H1 (cell line): ENCODE measurements around the gene DIDO1. TPM values are rescaled to one million over a fixed set of nuclear protein-coding genes. Genes with fewer than 3 reads are reported as not detected.

Source experiments
- CHD1 ChIP-seq: IDR thresholded peaks from 2 replicates; pipeline ENCODE4 v1.6.1; 2012; ENCODE audit warnings: low read depth, low read length, improper control_type of control experiment
- EGR1 ChIP-seq: IDR thresholded peaks from 2 replicates; pipeline ENCODE4 v1.6.1; 2011; ENCODE audit warnings: low read depth, low read length, borderline replicate concordance
- EP300 ChIP-seq, 2 experiments: IDR thresholded peaks; 1 replicate in 1 of 2; 2 replicates in 1 of 2; pipeline ENCODE4 v1.6.1; 2011 to 2012; ENCODE audit warnings: low read depth in 2 of 2, low read length in 2 of 2, mild to moderate bottlenecking in 2 of 2, borderline replicate concordance in 1 of 2, inconsistent platforms in 1 of 2, moderate library complexity in 1 of 2
- JUN ChIP-seq: IDR thresholded peaks from 2 replicates; pipeline ENCODE4 v1.6.1; 2011; ENCODE audit warnings: low read depth, mild to moderate bottlenecking, improper control_type of control experiment, low read length
- POLR2A ChIP-seq, 2 experiments: IDR thresholded peaks; 1 replicate in 1 of 2; 2 replicates in 1 of 2; pipeline ENCODE4 v1.6.1; 2011; ENCODE audit warnings: low read depth in 2 of 2, low read length in 2 of 2, mild to moderate bottlenecking in 2 of 2; ENCODE audit errors: control extremely low read depth in 1 of 2
- POU5F1 ChIP-seq: IDR thresholded peaks from 2 replicates; pipeline ENCODE4 v1.6.1; 2011; ENCODE audit warnings: low read depth, mild to moderate bottlenecking, low read length, moderate library complexity
- RNF2 ChIP-seq: fragments of 200-900, 300-1000 bp; sonication (generic); IDR thresholded peaks from 2 replicates; pipeline ENCODE4 v1.7.1; 2016; ENCODE audit warnings: borderline replicate concordance, low read depth, mild to moderate bottlenecking, antibody characterized with exemption, low read length; ENCODE audit not compliant: poor library complexity, severe bottlenecking; ENCODE audit errors: missing control alignments
- polyA plus RNA-seq, 7 experiments: library from polyadenylated mRNA; depleted of rRNA in 3 of 7; stranded (reverse) in 5 of 7; unstranded in 2 of 7; fragments of >200 nt in 5 of 7; fragments of 200-250 nt in 2 of 7; gene quantifications; 1 replicate in 5 of 7; 2 replicates in 1 of 7; 4 replicates in 1 of 7; pipeline versions ENCODE4 v1.2.1 to v1.2.3, GENCODE V29; 2011 to 2013; ENCODE audit warnings: missing spikeins in 2 of 7, mixed read lengths in 2 of 7
- total RNA-seq: library from RNA; stranded (reverse); fragmentation: NEBNext Ultra II Directional; extraction: Animal tissue kit (Norgen Biotek cat#: 25700); gene quantifications from 2 replicates; pipeline ENCODE4 v1.2.1, GENCODE V29; 2021
- TF ChIP-seq, protein P1 (sequence below): IDR thresholded peaks from 2 replicates; pipeline ENCODE4 v1.6.1; 2012; ENCODE audit warnings: low read length, inconsistent platforms

DIDO1 gene
- total and polyA plus RNA-seq, 2 of the 8 experiments (the other 6 are each of a cell fraction or from before 2014, with no cell fraction given) = 53.6 to 82.8 TPM

DNA sequence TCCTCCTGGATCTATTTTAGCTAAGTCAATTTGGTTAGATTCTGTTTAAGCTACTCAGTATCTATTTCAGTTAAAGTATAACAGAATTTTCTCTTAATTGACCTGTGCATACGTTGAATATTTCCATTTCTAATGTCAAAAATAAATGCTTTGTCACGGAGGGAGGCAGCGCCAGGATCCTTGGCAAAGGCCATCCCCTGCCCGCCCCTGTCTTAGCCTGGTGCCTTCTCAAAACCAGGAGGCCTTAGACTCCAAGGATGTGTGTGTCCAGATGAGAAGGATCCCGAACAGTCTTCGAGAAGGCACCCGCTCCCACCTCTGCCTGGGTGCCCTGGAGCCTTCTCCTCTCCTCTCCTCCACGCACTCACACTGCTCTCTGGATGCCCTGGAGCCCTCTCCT, 87.0 kb downstream of the DIDO1 start (continued):
- no peak for TF ChIP-seq EP300 (IDR thresholded peaks at IDR 0.05; ENCODE audit: borderline replicate concordance in 1 of 2, low read depth in 2 of 2, low read length in 2 of 2)
- TF ChIP-seq EGR1 = no peak
- TF ChIP-seq JUN = no peak
- no peak for TF ChIP-seq POU5F1
- TF ChIP-seq, protein P1, sequence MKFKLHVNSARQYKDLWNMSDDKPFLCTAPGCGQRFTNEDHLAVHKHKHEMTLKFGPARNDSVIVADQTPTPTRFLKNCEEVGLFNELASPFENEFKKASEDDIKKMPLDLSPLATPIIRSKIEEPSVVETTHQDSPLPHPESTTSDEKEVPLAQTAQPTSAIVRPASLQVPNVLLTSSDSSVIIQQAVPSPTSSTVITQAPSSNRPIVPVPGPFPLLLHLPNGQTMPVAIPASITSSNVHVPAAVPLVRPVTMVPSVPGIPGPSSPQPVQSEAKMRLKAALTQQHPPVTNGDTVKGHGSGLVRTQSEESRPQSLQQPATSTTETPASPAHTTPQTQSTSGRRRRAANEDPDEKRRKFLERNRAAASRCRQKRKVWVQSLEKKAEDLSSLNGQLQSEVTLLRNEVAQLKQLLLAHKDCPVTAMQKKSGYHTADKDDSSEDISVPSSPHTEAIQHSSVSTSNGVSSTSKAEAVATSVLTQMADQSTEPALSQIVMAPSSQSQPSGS = no peak
- TF ChIP-seq CHD1 = no peak
- TF ChIP-seq RNF2 = no peak
- TF ChIP-seq POLR2A (IDR thresholded peaks at IDR 0.05; ENCODE audit: control extremely low read depth in 1 of 2, low read depth in 2 of 2, low read length in 2 of 2) = no peak
